Natural killer cell (primary cell): ENCODE data around the gene MAD1L1. TPM values are rescaled to one million over a fixed set of nuclear protein-coding genes. Genes with fewer than 3 reads are reported as not detected.

Source experiments
- ATAC-seq, 3 donors: fragments of 150-1000 bp in 2 of 3; fragments of 200-7000 bp in 1 of 3; cut with Tn5 transposase; 1 replicate in 1 of 3; 2 replicates in 2 of 3; pipeline ENCODE4 v1.10.0; 2021; ENCODE audit warnings: mild to moderate bottlenecking in 2 of 3, moderate library complexity in 2 of 3
- DNase-seq, 2 donors: peaks; one replicate each; pipeline versions ENCODE4 v3.0.0 to v3.0.0-alpha.2; 2013 to 2021; ENCODE audit warnings: mixed read lengths in 1 of 2
- H3K27ac ChIP-seq: one replicate; pipeline ENCODE4 v1.5.1; 2013; ENCODE audit warnings: mild to moderate bottlenecking, low read length
- H3K27me3 ChIP-seq: one replicate; pipeline ENCODE4 v1.6.1; 2013; ENCODE audit warnings: low read length; ENCODE audit not compliant: control insufficient read depth, insufficient read depth
- H3K36me3 ChIP-seq: one replicate; pipeline ENCODE4 v1.6.1; 2013; ENCODE audit warnings: low read length; ENCODE audit not compliant: control insufficient read depth, insufficient read depth
- H3K4me1 ChIP-seq: one replicate; pipeline ENCODE4 v1.6.1; 2013; ENCODE audit warnings: low read length; ENCODE audit not compliant: control insufficient read depth, insufficient read depth
- H3K4me3 ChIP-seq: one replicate; pipeline ENCODE4 v1.5.1; 2013; ENCODE audit warnings: low read length
- H3K9me3 ChIP-seq: one replicate; pipeline ENCODE4 v1.6.1; 2013; ENCODE audit warnings: low read length; ENCODE audit not compliant: control insufficient read depth, insufficient read depth
- H3K27ac Mint-ChIP-seq, 2 donors: one replicate each; pipeline ENCODE4 v1.8.0; 2022; ENCODE audit warnings: mild to moderate bottlenecking in 2 of 2, mixed read lengths in 2 of 2, moderate library complexity in 1 of 2
- H3K27me3 Mint-ChIP-seq, 2 donors: one replicate each; pipeline ENCODE4 v1.8.0; 2022; ENCODE audit warnings: low read depth in 2 of 2, mixed read lengths in 2 of 2
- H3K36me3 Mint-ChIP-seq: one replicate; pipeline ENCODE4 v1.8.0; 2022; ENCODE audit warnings: mixed read lengths
- H3K4me1 Mint-ChIP-seq, 2 donors: one replicate each; pipeline ENCODE4 v1.8.0; 2022; ENCODE audit warnings: mixed read lengths in 2 of 2
- H3K4me3 Mint-ChIP-seq: one replicate; pipeline ENCODE4 v1.8.0; 2022; ENCODE audit warnings: mild to moderate bottlenecking, moderate library complexity, mixed read lengths
- H3K9me3 Mint-ChIP-seq, 2 donors: one replicate each; pipeline ENCODE4 v1.8.0; 2022; ENCODE audit warnings: mixed read lengths in 2 of 2
- WGBS: methylation state at CpG from one replicate; pipeline ENCODE4 v1.1.7; 2013; ENCODE audit warnings: missing lambda C conversion rate; ENCODE audit not compliant: insufficient coverage; 5-methylcytosine and 5-hydroxymethylcytosine counted together
- intact Hi-C: fragments of 100-400 bp; cut with micrococcal nuclease; formaldehyde crosslinking; loops from one replicate; pipeline ENCODE4 v1.14.2; 2022
- total RNA-seq, 4 donors: library from RNA; stranded (reverse); fragments of 120-200 nt in 1 of 4; gene quantifications; one replicate each; pipeline versions ENCODE4 v1.2.3 to v1.2.4, GENCODE V29; 2013 to 2022
- TF ChIP-seq, protein P1 (sequence below): fragments of 200-600 bp; IDR thresholded peaks from one replicate; pipeline ENCODE4 v1.8.0; 2022; ENCODE audit warnings: antibody characterized with exemption

The MAD1L1 gene
- total RNA-seq, 3 donors from 2014 or later (not counting 1 experiment from before 2014, with no cell fraction given) = 53.6 to 81.2 (median 77.4) TPM

GRCh38 chr7:1849351-1850041 lies 383.2 kb downstream of the MAD1L1 start:
- no peaks in the 10 kb centered on the region for H3K9me3 Mint-ChIP-seq
- Histone ChIP-seq H3K9me3 (no peaks in the 10 kb centered on the region), H3K36me3 (peaks cover 2% of the 10 kb centered on the region), H3K4me1 (peaks cover 15% of the 10 kb centered on the region), H3K27ac (no peak overlapping the region), H3K4me3 (no peak overlapping the region), H3K27me3 (no peaks in the 10 kb centered on the region)
- no peak for ATAC-seq
- peaks cover 9 to 30% of the 10 kb centered on the region in 2 donors for H3K4me1 Mint-ChIP-seq
- intact Hi-C loops = no loop called here
- no peak overlapping the region for H3K27ac Mint-ChIP-seq
- H3K4me3 Mint-ChIP-seq = no peak overlapping the region
- no peak for DNase-seq
- H3K36me3 Mint-ChIP-seq = no peaks in the 10 kb centered on the region
- no peaks in the 10 kb centered on the region for H3K27me3 Mint-ChIP-seq
- 93% methylated on average over 35 of the region's 35 CpGs for WGBS
- TF ChIP-seq, protein P1, sequence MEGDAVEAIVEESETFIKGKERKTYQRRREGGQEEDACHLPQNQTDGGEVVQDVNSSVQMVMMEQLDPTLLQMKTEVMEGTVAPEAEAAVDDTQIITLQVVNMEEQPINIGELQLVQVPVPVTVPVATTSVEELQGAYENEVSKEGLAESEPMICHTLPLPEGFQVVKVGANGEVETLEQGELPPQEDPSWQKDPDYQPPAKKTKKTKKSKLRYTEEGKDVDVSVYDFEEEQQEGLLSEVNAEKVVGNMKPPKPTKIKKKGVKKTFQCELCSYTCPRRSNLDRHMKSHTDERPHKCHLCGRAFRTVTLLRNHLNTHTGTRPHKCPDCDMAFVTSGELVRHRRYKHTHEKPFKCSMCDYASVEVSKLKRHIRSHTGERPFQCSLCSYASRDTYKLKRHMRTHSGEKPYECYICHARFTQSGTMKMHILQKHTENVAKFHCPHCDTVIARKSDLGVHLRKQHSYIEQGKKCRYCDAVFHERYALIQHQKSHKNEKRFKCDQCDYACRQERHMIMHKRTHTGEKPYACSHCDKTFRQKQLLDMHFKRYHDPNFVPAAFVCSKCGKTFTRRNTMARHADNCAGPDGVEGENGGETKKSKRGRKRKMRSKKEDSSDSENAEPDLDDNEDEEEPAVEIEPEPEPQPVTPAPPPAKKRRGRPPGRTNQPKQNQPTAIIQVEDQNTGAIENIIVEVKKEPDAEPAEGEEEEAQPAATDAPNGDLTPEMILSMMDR = no peak

GRCh38 chr7:1848911-1849311 lies 383.8 kb downstream of the MAD1L1 start:
- DNase-seq (no peak), ATAC-seq (no peak)
- Histone ChIP-seq H3K36me3 (peaks cover 2% of the 10 kb centered on the region), H3K27me3 (no peaks in the 10 kb centered on the region), H3K27ac (no peak overlapping the region), H3K9me3 (no peaks in the 10 kb centered on the region), H3K4me3 (no peak overlapping the region), H3K4me1 (peaks cover 10% of the 10 kb centered on the region)
- H3K27ac Mint-ChIP-seq = no peak overlapping the region
- TF ChIP-seq, protein P1 = no peak
- WGBS = 96% methylated on average over 15 of the region's 15 CpGs
- H3K4me1 Mint-ChIP-seq = peaks cover 3 to 24% of the 10 kb centered on the region in 2 donors
- no peak overlapping the region for H3K4me3 Mint-ChIP-seq
- no peaks in the 10 kb centered on the region for H3K36me3 Mint-ChIP-seq
- no peaks in the 10 kb centered on the region for H3K27me3 Mint-ChIP-seq
- H3K9me3 Mint-ChIP-seq = no peaks in the 10 kb centered on the region
- intact Hi-C loops = no loop called here

GRCh38 chr7:1848013-1848640 lies 384.6 kb downstream of the MAD1L1 start:
- Mint-ChIP-seq H3K9me3 (no peaks in the 10 kb centered on the region), H3K36me3 (no peaks in the 10 kb centered on the region), H3K4me1 (peaks cover 0 to 18% of the 10 kb centered on the region in 2 donors), H3K4me3 (no peak overlapping the region), H3K27ac (no peak overlapping the region), H3K27me3 (no peaks in the 10 kb centered on the region)
- Histone ChIP-seq H3K4me3 (no peak overlapping the region), H3K27ac (no peak overlapping the region), H3K4me1 (peaks cover 2% of the 10 kb centered on the region), H3K9me3 (no peaks in the 10 kb centered on the region), H3K27me3 (no peaks in the 10 kb centered on the region), H3K36me3 (peaks cover 2% of the 10 kb centered on the region)
- intact Hi-C loops = no loop called here
- WGBS = 95% methylated on average over 23 of the region's 23 CpGs
- DNase-seq (no peak), ATAC-seq (no peak)
- TF ChIP-seq, protein P1 = no peak
